Left hindlimb (tissue), 1 donor: ENCODE results near the gene CD99L2.

Source experiments
- DNase-seq: peaks from one replicate; pipeline ENCODE4 v3.0.0-alpha.2; 2018

CD99L2 gene

GRCh38 chrX:150761176-150761818 is 137.2 kb downstream of the CD99L2 start:
- DNase-seq = no peak

GRCh38 chrX:150759568-150760416 is 138.7 kb downstream of the CD99L2 start:
- no peak for DNase-seq

- DNase-seq = no peak
Observed at GRCh38 chrX:150757371-150757770, 141.1 kb downstream of the CD99L2 start.

- no peak for DNase-seq
Observed at GRCh38 chrX:150753968-150754367, 144.5 kb downstream of the CD99L2 start.

DNA sequence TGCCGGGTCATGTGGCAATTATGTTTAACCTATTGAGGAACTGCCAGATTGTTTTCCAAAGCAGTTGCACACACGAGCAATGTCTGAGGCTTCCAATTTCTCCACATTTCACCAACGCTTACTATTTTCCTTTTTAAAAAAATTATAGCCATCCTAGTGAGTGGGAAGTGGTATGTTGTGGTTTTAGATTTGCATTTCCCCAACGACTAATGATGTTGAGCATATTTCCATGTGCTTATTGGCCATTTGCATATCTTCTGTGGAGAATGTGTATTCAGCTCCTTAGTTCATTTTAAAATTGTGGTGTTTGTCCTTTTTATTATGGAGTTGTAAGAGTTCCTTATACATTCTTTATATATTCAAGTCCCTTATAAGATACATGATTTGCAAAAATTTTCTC is 145.1 kb downstream of the CD99L2 start:
- no peak for DNase-seq

DNA sequence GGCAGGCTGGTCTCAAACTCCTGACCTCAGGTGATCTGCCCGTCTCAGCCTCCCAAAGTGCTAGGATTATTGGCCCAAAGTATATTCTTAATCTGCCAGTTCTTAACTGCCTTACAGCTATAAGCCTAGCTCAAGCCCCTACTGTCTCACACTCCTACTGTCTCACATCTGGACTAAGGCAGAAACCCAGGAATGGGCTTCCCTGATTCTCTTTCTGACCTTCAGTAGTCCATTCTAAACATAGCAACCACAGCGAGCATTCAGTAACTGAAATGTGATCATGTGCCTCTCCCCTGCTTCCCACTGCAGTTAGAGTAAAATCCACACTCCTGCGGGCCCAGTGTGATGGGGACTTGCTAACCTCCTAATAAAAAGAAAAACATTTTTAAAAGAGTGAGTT is 146.3 kb downstream of the CD99L2 start:
- DNase-seq = no peak

GRCh38 chrX:150736475-150736874 is 162.0 kb downstream of the CD99L2 start:
- no peak for DNase-seq

DNA sequence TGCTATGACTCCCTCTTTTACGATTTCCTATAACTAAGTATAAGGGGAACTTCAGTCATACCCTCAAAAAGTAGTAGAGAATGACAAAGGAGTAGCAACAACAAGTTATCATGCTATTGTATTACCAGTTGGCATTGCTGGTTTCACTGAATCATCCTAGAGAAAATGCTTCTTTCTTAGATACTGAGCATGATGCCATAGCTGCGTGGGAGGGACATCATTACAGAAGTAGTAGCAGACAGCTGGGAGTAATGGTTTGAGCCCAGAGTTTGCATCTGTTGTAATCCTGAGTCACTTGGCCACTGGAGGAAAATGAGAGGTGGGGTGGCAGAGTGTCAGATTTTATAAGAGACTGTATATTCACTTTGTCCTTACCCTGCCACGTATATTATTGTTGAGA is 166.7 kb downstream of the CD99L2 start:
- no peak for DNase-seq

- no peak for DNase-seq
Observed at GRCh38 chrX:150730719-150731118, 167.7 kb downstream of the CD99L2 start.

DNA sequence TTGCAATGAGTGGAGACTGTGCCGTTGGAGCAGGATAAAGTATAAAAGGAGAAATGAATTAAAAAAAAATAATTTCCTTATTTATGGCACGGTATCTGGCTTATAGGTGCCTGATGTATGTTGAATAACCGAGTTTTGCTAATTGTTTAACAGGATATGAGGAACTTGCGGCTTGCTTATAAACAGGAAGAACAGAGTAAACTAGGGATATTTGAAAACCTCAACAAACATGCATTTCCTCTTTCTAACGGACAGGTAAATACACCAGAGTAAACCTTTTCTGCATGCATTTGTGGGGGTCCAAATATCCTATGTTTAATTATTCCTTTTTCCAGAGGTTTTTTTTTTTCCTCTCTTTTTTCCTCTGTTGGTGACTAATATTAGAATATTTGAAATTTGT is 168.5 kb downstream of the CD99L2 start:
- DNase-seq = no peak

DNA sequence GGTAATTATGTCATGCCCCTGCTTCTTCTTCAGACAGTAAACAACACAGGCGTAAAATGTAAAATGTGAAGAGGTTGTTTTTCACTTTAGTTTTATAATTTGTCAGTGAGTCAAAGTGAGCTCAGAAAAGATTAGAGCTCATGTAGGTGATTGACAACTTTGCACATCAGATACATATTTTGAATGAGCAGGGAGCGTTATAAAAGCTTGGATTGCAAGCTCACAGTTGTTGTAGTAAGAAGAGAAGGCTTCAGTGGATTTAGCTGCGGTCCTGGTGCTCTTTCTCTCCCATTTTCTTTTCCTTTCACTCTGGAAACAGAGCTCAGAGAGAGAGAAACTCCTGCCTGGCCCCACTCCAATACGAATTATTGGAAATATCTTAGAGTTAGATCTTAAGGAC is 178.8 kb downstream of the CD99L2 start:
- no peak for DNase-seq
